Muscle layer of duodenum (tissue), 2 donors: ENCODE results near the gene SHROOM2.

Experiments used
- H3K27ac ChIP-seq: one replicate; pipeline ENCODE4 v1.7.0; 2013; ENCODE audit warnings: mild to moderate bottlenecking, low read length
- H3K27me3 ChIP-seq: one replicate; pipeline ENCODE4 v1.7.0; 2013; ENCODE audit warnings: low read depth, mild to moderate bottlenecking, control low read depth, low read length
- H3K36me3 ChIP-seq, 2 donors: one replicate each; pipeline ENCODE4 v1.7.0; 2013; ENCODE audit warnings: low read length in 2 of 2, control low read depth in 1 of 2, mild to moderate bottlenecking in 1 of 2; ENCODE audit not compliant: insufficient read depth in 2 of 2, control insufficient read depth in 1 of 2
- H3K4me1 ChIP-seq, 2 donors: one replicate each; pipeline ENCODE4 v1.7.0; 2013; ENCODE audit warnings: low read length in 2 of 2, mild to moderate bottlenecking in 2 of 2, control low read depth in 1 of 2, moderate library complexity in 1 of 2; ENCODE audit not compliant: insufficient read depth in 2 of 2, control insufficient read depth in 1 of 2
- H3K4me3 ChIP-seq, 2 donors: one replicate each; pipeline ENCODE4 v1.7.0; 2013; ENCODE audit warnings: low read length in 2 of 2, low read depth in 1 of 2, mild to moderate bottlenecking in 1 of 2
- H3K9me3 ChIP-seq, 2 donors: one replicate each; pipeline ENCODE4 v1.7.0; 2013; ENCODE audit warnings: low read length in 2 of 2, control low read depth in 1 of 2, mild to moderate bottlenecking in 1 of 2; ENCODE audit not compliant: control insufficient read depth in 1 of 2
- donor health status: healthy.

The SHROOM2 gene

DNA sequence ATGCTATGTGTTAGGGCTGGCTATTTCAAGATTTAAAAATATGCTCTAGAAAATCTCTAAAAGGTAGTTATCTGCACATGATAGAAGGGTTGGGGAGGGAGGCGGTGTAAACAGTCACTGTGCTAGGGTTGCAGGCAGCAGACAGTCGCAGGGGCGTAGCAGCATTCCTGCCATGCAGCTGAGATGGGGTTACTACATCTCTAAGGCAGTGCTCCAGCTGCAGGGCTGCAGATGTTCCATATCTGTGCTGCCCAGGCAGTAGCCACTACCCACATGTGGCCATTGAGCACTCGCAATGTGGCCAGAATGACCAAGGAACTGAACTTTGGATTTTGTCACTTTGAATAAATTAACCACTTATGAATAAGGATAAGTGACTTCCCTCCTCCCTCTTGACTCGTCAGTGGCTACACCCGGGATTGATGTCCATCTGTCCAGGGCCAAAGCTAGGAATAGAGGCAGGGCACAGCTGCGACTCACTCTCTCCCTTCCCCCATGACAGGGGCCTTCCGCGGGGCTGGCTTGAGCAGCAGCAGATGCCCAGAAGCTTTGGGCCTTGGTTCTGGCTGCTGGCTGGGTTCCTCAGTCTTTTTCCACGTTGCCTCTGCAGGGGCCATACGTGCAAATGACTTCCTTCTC is 101.5 kb downstream of the SHROOM2 start:
- no peaks in the 10 kb centered on the region for H3K9me3 ChIP-seq
- H3K36me3 ChIP-seq = no peaks in the 10 kb centered on the region
- H3K4me1 ChIP-seq = no peaks in the 10 kb centered on the region
- no peaks in the 10 kb centered on the region for H3K27me3 ChIP-seq
- no peak overlapping the region for H3K4me3 ChIP-seq
- H3K27ac ChIP-seq = no peak overlapping the region

- H3K9me3 ChIP-seq = no peaks in the 10 kb centered on the region
- no peaks in the 10 kb centered on the region for H3K36me3 ChIP-seq
- H3K4me1 ChIP-seq = no peaks in the 10 kb centered on the region
- H3K27ac ChIP-seq = no peak overlapping the region
- no peak overlapping the region for H3K4me3 ChIP-seq
- H3K27me3 ChIP-seq = no peaks in the 10 kb centered on the region
Measured at GRCh38 chrX:9888953-9889470, 102.8 kb downstream of the SHROOM2 start.

DNA sequence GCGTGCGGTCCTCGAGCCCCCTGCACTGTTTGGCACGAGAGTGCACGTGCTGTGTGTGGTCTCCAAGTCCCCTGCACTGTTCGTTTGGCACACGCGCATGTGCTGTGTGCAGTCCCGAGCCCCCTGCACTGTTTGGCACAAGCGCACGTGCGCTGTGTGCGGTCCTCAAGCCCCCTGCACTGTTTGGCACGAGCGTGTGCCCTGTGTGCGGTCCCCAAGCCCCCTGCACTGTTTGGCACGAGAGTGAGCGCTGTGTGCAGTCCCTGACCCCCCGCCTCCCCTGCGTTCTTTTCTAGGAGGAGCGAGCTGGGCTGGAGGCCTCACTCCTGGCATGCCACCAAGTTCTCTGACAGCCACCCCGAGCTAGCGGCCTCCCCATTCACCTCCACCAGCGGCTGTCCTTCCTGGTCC is 104.5 kb downstream of the SHROOM2 start:
- no peak overlapping the region for H3K27ac ChIP-seq
- no peaks in the 10 kb centered on the region for H3K36me3 ChIP-seq
- no peaks in the 10 kb centered on the region for H3K27me3 ChIP-seq
- no peaks in the 10 kb centered on the region for H3K9me3 ChIP-seq
- H3K4me3 ChIP-seq = no peak overlapping the region
- no peaks in the 10 kb centered on the region for H3K4me1 ChIP-seq

- no peaks in the 10 kb centered on the region for H3K9me3 ChIP-seq
- no peak overlapping the region for H3K27ac ChIP-seq
- no peaks in the 10 kb centered on the region for H3K36me3 ChIP-seq
- H3K4me1 ChIP-seq = no peaks in the 10 kb centered on the region
- H3K27me3 ChIP-seq = no peaks in the 10 kb centered on the region
- no peak overlapping the region for H3K4me3 ChIP-seq
Measured at GRCh38 chrX:9895225-9895912, 109.1 kb downstream of the SHROOM2 start.

GRCh38 chrX:9897761-9898161 is 111.5 kb downstream of the SHROOM2 start:
- H3K27ac ChIP-seq = no peak overlapping the region
- no peak overlapping the region for H3K4me3 ChIP-seq
- no peaks in the 10 kb centered on the region for H3K4me1 ChIP-seq
- H3K27me3 ChIP-seq = no peaks in the 10 kb centered on the region
- no peaks in the 10 kb centered on the region for H3K9me3 ChIP-seq
- no peaks in the 10 kb centered on the region for H3K36me3 ChIP-seq

- Histone ChIP-seq H3K9me3 (no peaks in the 10 kb centered on the region), H3K36me3 (no peaks in the 10 kb centered on the region), H3K27me3 (no peaks in the 10 kb centered on the region), H3K4me3 (no peak overlapping the region), H3K4me1 (no peaks in the 10 kb centered on the region), H3K27ac (no peak overlapping the region)
Measured at GRCh38 chrX:9899640-9900111, 113.4 kb downstream of the SHROOM2 start.

DNA sequence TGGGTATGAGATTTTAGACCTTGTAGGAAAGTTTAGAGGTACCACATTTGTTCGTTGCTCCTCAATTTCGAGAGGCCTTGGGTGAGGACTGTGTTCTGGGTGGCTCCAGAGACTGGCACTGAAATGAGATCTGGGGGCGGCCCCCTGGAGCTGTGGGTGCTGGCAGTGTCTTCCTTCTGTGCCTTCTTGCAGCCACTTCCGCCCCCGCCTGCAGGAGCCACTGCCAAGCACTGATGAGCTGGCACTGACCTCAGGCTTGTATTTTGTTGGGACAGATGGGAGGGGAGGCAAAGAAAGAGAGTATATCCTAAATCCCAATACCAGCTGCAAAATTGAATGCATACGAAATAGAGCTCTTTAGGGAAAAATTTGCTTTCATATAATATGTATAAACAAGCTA is 116.4 kb downstream of the SHROOM2 start:
- H3K4me3 ChIP-seq = no peak overlapping the region
- H3K27ac ChIP-seq = no peak overlapping the region
- H3K36me3 ChIP-seq = no peaks in the 10 kb centered on the region
- no peaks in the 10 kb centered on the region for H3K4me1 ChIP-seq
- no peaks in the 10 kb centered on the region for H3K27me3 ChIP-seq
- H3K9me3 ChIP-seq = no peaks in the 10 kb centered on the region

DNA sequence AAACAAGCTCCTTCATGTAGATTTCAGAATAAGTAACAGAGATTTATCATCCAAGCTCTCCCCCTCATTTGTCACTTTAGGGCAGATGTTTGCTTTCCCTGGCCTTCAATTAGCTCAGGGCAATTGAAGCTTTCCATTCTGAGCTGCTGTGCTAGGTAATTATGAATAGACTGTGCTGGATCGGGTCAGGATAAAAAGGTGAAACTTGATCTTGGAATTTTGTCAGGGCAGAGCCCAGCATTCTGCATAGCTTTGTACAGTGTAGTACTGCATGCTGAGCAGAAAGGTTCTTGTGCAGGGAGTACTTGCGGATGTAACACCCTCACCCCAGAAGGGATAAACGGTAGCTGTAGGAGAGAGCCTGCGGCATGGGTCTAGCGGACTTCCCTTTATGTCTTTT is 116.9 kb downstream of the SHROOM2 start:
- Histone ChIP-seq H3K36me3 (no peaks in the 10 kb centered on the region), H3K4me3 (no peak overlapping the region), H3K27ac (no peak overlapping the region), H3K4me1 (no peaks in the 10 kb centered on the region), H3K9me3 (no peaks in the 10 kb centered on the region), H3K27me3 (no peaks in the 10 kb centered on the region)

DNA sequence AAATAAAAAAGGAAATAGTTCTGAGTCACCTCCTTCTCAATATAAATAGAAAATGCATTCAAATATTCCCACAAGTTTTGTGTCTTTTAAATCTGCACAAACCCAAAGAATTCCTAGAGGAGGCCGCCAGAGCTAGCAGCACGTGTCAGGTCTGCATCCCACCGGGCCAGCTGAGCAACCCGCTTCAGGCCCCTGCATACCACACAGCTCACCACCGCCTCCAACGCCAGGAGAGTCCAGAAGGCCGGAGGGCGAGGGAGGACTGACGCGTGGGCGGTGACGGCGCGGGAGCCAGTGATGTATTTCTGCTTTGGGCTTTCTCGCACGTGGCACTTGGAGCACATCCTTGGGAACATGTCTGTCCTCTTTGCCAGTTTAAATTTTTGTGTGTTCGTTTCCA is 119.1 kb downstream of the SHROOM2 start:
- no peaks in the 10 kb centered on the region for H3K9me3 ChIP-seq
- H3K27me3 ChIP-seq = no peaks in the 10 kb centered on the region
- no peaks in the 10 kb centered on the region for H3K4me1 ChIP-seq
- H3K27ac ChIP-seq = no peak overlapping the region
- H3K36me3 ChIP-seq = no peaks in the 10 kb centered on the region
- no peak overlapping the region for H3K4me3 ChIP-seq

GRCh38 chrX:9905721-9906120 is 119.5 kb downstream of the SHROOM2 start:
- H3K9me3 ChIP-seq = no peaks in the 10 kb centered on the region
- no peaks in the 10 kb centered on the region for H3K27me3 ChIP-seq
- no peaks in the 10 kb centered on the region for H3K4me1 ChIP-seq
- H3K4me3 ChIP-seq = no peak overlapping the region
- H3K27ac ChIP-seq = no peak overlapping the region
- H3K36me3 ChIP-seq = no peaks in the 10 kb centered on the region

GRCh38 chrX:9906919-9907318 is 120.7 kb downstream of the SHROOM2 start:
- no peaks in the 10 kb centered on the region for H3K4me1 ChIP-seq
- H3K4me3 ChIP-seq = no peak overlapping the region
- H3K27me3 ChIP-seq = no peaks in the 10 kb centered on the region
- no peak overlapping the region for H3K27ac ChIP-seq
- no peaks in the 10 kb centered on the region for H3K9me3 ChIP-seq
- no peaks in the 10 kb centered on the region for H3K36me3 ChIP-seq
